Gastrocnemius medialis (tissue), 4 donors: Measurements from ENCODE around the gene EHBP1L1. TPM values are rescaled to one million over a fixed set of nuclear protein-coding genes. Genes with fewer than 3 reads are reported as not detected.

Experiments
- ATAC-seq, 2 donors: fragments of 150-250 bp; one replicate each; pipeline ENCODE4 v1.9.1; 2016
- DNase-seq, 2 donors: peaks; one replicate each; pipeline ENCODE4 v3.0.0-alpha.2; 2019
- H3K27ac ChIP-seq, 4 donors: fragments of 200-600 bp; sonication (generic); 1 replicate in 1 of 4; 2 replicates in 3 of 4; pipeline ENCODE4 v1.5.1; 2016 to 2018; ENCODE audit warnings: mild to moderate bottlenecking in 2 of 4, moderate library complexity in 1 of 4
- H3K27me3 ChIP-seq, 3 donors: fragments of 200-600 bp; sonication (generic) in 2 of 3; 1 replicate in 1 of 3; 2 replicates in 2 of 3; pipeline versions ENCODE4 v1.5.1 to v1.6.0; 2016 to 2019; ENCODE audit warnings: mild to moderate bottlenecking in 1 of 3, moderate library complexity in 1 of 3
- H3K36me3 ChIP-seq, 2 donors: fragments of 200-600 bp; sonication (generic) in 1 of 2; one replicate each; pipeline ENCODE4 v1.5.1; 2017 to 2018
- H3K4me1 ChIP-seq, 2 donors: fragments of 200-600 bp; sonication (generic) in 1 of 2; one replicate each; pipeline ENCODE4 v1.5.1; 2016 to 2017; ENCODE audit warnings: mild to moderate bottlenecking in 2 of 2
- H3K4me3 ChIP-seq, 4 donors: fragments of 200-600 bp; sonication (generic) in 3 of 4; 1 replicate in 1 of 4; 2 replicates in 3 of 4; pipeline ENCODE4 v1.5.1; 2016 to 2019; ENCODE audit warnings: mild to moderate bottlenecking in 2 of 4
- H3K9me3 ChIP-seq, 3 donors: fragments of 200-600 bp; sonication (generic) in 2 of 3; 1 replicate in 1 of 3; 2 replicates in 2 of 3; pipeline ENCODE4 v1.5.1; 2016 to 2019
- POLR2A ChIP-seq, 2 donors: fragments of 450-650 bp; IDR thresholded peaks; one replicate each; pipeline ENCODE4 v1.6.1; 2017; ENCODE audit warnings: antibody characterized with exemption in 2 of 2, mild to moderate bottlenecking in 2 of 2, moderate library complexity in 2 of 2
- in situ Hi-C, 4 donors: fragments of 200-750 bp; cut with MboI; loops; one replicate each; pipeline versions ENCODE4 v1.15.0 to v1.8.0; 2017; ENCODE audit warnings: low sequenced_read_pairs in 4 of 4
- intact Hi-C: fragments of 100-400 bp; cut with DNase I; formaldehyde crosslinking; loops from one replicate; pipeline ENCODE4 v1.15.1; 2023; ENCODE audit warnings: low total_unique reads
- total RNA-seq, 4 donors: library from RNA; depleted of rRNA; stranded (reverse); fragments of >200 nt; gene quantifications; one replicate each; pipeline versions ENCODE4 v1.1.0 to v1.2.3, GENCODE V29; 2016
- TF ChIP-seq, protein P1 (sequence below), 5 experiments: fragments of 450-650 bp in 3 of 5; fragments of 200-600 bp in 2 of 5; sonication (generic) in 2 of 5; IDR thresholded peaks in 4 of 5; conservative IDR thresholded peaks in 1 of 5; 1 replicate in 4 of 5; 2 replicates in 1 of 5; pipeline ENCODE4 v1.5.1; 2016 to 2019; ENCODE audit warnings: antibody characterized with exemption in 5 of 5, mild to moderate bottlenecking in 3 of 5, moderate library complexity in 3 of 5

Gene EHBP1L1
- total RNA-seq, 4 donors from 2014 or later = 191 to 374 (median 250) TPM

DNA sequence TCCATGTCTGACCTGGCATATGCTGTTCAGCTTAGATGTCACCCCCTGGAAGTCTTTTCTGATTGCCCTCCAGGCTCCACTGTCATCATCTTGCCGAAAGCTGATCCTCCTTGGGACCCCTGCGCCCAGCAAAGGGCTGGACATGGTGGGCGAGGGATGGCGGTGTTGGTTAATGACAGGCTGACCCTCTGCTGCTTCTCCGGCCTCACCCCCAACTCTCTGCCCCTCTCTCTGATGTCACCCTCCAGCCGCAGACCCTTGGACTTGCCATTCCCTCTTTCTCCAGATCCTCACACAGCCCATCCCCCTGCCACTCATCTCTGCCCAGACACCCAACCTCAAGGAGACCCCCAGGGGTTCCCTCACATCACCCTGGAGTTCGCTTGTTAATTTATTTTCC lies 2.3 kb downstream of the EHBP1L1 start:
- Histone ChIP-seq H3K36me3 (peaks cover 0 to 33% of the 10 kb centered on the region in 2 donors), H3K27ac (peak overlapping the region; percentile 100), H3K4me1 (peaks cover 52 to 61% of the 10 kb centered on the region in 2 donors), H3K4me3 (peak overlapping the region; percentile 65 to 97 (median 80)), H3K9me3 (no peaks in the 10 kb centered on the region), H3K27me3 (no peaks in the 10 kb centered on the region)
- DNase-seq (no peak), ATAC-seq (no peak)
- in situ Hi-C loops (no loop called here), intact Hi-C loops (loop anchor here (5.0 kb wide), 1 partner anchor 721 kb away; no protein-coding TSS in a partner anchor)
- TF ChIP-seq POLR2A (IDR thresholded peaks at IDR 0.05) = no peak
- TF ChIP-seq, protein P1, sequence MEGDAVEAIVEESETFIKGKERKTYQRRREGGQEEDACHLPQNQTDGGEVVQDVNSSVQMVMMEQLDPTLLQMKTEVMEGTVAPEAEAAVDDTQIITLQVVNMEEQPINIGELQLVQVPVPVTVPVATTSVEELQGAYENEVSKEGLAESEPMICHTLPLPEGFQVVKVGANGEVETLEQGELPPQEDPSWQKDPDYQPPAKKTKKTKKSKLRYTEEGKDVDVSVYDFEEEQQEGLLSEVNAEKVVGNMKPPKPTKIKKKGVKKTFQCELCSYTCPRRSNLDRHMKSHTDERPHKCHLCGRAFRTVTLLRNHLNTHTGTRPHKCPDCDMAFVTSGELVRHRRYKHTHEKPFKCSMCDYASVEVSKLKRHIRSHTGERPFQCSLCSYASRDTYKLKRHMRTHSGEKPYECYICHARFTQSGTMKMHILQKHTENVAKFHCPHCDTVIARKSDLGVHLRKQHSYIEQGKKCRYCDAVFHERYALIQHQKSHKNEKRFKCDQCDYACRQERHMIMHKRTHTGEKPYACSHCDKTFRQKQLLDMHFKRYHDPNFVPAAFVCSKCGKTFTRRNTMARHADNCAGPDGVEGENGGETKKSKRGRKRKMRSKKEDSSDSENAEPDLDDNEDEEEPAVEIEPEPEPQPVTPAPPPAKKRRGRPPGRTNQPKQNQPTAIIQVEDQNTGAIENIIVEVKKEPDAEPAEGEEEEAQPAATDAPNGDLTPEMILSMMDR (IDR thresholded peaks at IDR 0.05 in 4 of 5, conservative IDR thresholded peaks at IDR 0.05 in 1 of 5) = no peak

DNA sequence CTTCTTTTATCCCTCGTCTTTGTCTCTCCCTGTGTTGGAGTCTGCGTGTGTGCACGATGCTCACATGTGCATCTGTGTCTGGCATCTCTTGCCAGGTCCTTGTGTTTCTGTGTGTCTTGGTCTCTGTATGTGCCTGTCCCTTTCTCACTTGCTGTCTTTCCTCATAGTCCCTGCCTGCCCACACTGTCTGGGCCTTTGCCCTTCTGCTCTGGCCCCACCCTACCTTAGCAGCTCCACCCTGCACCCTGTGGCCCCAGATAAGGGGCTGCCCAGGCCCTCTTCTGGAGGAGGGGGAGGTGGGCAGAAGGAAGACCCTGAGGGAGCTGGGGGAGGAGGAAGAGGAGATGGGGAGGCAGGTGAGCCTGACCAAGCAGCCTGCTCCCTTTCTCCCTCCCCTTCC lies 2.8 kb downstream of the EHBP1L1 start:
- ATAC-seq (no peak), DNase-seq (no peak)
- H3K9me3 ChIP-seq = no peaks in the 10 kb centered on the region
- intact Hi-C loops (loop anchor here (5.0 kb wide), 1 partner anchor 721 kb away; no protein-coding TSS in a partner anchor), in situ Hi-C loops (no loop called here)
- H3K4me3 ChIP-seq = peak overlapping the region in 2 of 4 donors; percentile 65 to 84
- peaks cover 47 to 55% of the 10 kb centered on the region in 2 donors for H3K4me1 ChIP-seq
- no peaks in the 10 kb centered on the region for H3K27me3 ChIP-seq
- peaks cover 0 to 37% of the 10 kb centered on the region in 2 donors for H3K36me3 ChIP-seq
- TF ChIP-seq, protein P1 (IDR thresholded peaks at IDR 0.05 in 4 of 5, conservative IDR thresholded peaks at IDR 0.05 in 1 of 5) = no peak
- TF ChIP-seq POLR2A (IDR thresholded peaks at IDR 0.05) = peak in 1 of 2 donors; percentile 21
- peak overlapping the region; percentile 100 for H3K27ac ChIP-seq

DNA sequence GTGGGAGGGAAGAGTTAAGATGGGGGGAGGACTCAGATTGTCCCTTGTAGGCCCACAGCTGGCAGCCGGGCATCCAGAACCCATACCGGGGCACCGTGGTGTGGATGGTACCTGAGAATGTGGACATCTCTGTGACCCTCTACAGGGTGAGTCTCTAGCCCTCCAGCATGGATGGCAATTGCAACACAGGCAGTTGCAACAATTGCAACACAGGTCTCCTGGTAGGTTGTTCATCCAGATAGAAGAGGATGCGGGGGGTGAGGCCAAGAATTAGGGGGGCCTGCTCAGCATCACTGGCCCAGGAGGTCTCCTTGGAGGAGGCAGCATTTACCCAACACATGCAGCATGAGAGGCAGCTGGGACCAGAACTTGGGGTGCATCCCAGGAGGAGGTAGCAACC lies 3.4 kb downstream of the EHBP1L1 start:
- ATAC-seq = no peak
- H3K9me3 ChIP-seq = no peaks in the 10 kb centered on the region
- in situ Hi-C loops = no loop called here
- DNase-seq = peak in 1 of 2 donors; percentile 64
- TF ChIP-seq POLR2A (IDR thresholded peaks at IDR 0.05) = no peak
- TF ChIP-seq, protein P1 (IDR thresholded peaks at IDR 0.05 in 4 of 5, conservative IDR thresholded peaks at IDR 0.05 in 1 of 5) = no peak
- H3K36me3 ChIP-seq = peaks cover 0 to 44% of the 10 kb centered on the region in 2 donors
- peak overlapping the region; percentile 100 for H3K27ac ChIP-seq
- intact Hi-C loops = loop anchor here (5.0 kb wide), 1 partner anchor 722 kb away; no protein-coding TSS in a partner anchor
- H3K4me3 ChIP-seq = no peak overlapping the region
- no peaks in the 10 kb centered on the region for H3K27me3 ChIP-seq
- peaks cover 49 to 55% of the 10 kb centered on the region in 2 donors for H3K4me1 ChIP-seq

DNA sequence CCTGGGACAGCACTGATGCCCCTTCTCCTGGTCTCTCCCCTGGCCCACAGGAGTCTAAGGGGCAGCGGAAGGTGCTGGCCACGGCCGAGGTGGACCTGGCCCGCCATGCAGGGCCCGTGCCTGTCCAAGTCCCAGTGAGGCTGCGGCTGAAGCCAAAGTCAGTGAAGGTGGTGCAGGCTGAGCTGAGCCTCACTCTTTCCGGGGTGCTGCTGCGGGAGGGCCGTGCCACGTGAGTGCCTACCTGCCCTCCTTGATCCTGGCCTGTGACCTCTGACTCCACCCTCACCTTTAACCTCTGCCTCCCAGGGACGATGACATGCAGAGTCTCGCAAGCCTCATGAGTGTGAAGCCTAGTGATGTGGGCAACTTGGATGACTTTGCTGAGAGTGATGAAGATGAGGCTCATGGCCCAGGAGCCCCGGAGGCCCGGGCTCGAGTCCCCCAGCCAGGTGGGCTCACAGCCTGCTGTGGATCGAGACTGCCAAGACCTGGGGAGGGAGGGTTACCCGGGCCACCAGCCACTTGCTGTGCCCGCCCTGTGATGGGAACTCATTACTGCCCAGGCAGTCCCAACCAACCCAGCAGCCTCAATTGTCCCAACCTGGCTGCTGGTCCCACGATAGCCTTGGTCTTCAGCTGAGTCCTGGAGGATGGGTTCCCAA lies 4.3 kb downstream of the EHBP1L1 start:
- ATAC-seq (no peak), DNase-seq (no peak)
- TF ChIP-seq, protein P1 (IDR thresholded peaks at IDR 0.05 in 4 of 5, conservative IDR thresholded peaks at IDR 0.05 in 1 of 5) = no peak
- TF ChIP-seq POLR2A (IDR thresholded peaks at IDR 0.05) = no peak
- in situ Hi-C loops (no loop called here), intact Hi-C loops (no loop called here)
- Histone ChIP-seq H3K27me3 (no peaks in the 10 kb centered on the region), H3K4me3 (no peak overlapping the region), H3K27ac (peak overlapping the region; percentile 100), H3K9me3 (no peaks in the 10 kb centered on the region), H3K36me3 (peaks cover 0 to 49% of the 10 kb centered on the region in 2 donors), H3K4me1 (peaks cover 44 to 52% of the 10 kb centered on the region in 2 donors)
